Measurements from ENCODE around the gene POMT2.

POMT2 gene, protein sequence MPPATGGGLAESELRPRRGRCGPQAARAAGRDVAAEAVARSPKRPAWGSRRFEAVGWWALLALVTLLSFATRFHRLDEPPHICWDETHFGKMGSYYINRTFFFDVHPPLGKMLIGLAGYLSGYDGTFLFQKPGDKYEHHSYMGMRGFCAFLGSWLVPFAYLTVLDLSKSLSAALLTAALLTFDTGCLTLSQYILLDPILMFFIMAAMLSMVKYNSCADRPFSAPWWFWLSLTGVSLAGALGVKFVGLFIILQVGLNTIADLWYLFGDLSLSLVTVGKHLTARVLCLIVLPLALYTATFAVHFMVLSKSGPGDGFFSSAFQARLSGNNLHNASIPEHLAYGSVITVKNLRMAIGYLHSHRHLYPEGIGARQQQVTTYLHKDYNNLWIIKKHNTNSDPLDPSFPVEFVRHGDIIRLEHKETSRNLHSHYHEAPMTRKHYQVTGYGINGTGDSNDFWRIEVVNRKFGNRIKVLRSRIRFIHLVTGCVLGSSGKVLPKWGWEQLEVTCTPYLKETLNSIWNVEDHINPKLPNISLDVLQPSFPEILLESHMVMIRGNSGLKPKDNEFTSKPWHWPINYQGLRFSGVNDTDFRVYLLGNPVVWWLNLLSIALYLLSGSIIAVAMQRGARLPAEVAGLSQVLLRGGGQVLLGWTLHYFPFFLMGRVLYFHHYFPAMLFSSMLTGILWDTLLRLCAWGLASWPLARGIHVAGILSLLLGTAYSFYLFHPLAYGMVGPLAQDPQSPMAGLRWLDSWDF

DNA sequence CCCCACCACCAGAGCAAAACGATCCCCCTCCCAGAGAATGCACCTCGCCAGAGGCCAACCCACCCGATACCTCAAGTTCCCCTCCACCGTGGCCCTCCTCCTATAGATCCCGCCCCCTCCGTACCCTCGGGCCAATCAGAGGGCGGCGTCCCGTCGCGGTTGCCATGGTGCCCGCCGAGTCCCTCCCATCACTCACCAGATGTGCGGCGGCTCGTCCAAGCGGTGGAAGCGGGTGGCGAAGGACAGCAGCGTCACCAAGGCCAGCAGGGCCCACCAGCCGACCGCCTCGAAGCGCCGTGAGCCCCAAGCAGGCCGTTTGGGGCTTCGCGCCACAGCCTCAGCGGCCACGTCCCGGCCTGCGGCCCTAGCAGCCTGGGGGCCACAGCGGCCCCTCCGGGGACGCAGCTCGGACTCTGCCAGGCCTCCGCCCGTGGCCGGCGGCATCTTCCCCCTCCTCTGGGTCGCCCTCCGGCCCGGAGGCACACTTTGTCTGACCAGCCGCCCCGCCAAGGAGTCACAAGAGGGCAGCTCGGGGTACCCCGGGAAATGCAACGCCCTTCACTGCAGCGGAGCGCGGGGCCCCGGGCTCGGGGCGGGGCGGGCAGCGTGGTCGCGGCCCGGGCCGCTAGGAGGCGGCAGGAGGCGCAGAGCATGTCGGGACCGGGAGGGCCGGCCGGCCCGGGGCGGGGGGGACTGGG lies at the start of gene POMT2:
Gene POMT2, minus strand, starts transcription at position 646 of the 698 bp plus-strand sequence. Its CDS starts 202 bp downstream, at position 444.
- peaks cover 27% of the 10 kb centered on the region for H3K4me1 ChIP-seq (ENCODE audit: control insufficient read depth, insufficient read depth, low read length)
- H3K4me3 ChIP-seq (ENCODE audit: low read length in 2 of 2) = peak within 1 kb of the TSS; percentile 80 to 95

DNA sequence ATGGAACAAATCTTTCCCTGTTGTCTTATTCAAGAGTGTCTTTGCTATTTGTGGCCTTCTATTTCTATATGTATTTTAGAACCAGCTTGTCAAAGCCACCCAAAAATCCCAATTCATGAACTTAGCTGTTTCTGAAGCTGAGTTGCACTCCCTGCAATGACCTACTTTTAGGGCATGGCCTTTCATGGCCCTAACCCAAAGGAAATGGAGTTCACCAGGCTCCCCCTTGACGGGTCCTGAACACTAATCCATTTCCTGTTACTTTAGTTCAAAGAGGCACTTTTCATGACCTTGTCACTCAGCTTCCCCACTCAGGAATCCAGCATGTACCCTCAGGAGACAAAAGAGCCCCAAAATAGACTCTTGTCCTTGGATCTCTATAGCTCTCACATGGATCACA lies 48.6 kb upstream of the POMT2 start:
- Histone ChIP-seq H3K27me3 (ENCODE audit: control insufficient read depth in 1 of 2, insufficient read depth in 2 of 2, low read length in 2 of 2) (no peaks in the 10 kb centered on the region), H3K9me3 (ENCODE audit: control insufficient read depth in 2 of 2, low read length in 2 of 2) (no peaks in the 10 kb centered on the region), H3K36me3 (ENCODE audit: control insufficient read depth in 2 of 2, insufficient read depth in 2 of 2, low read length in 2 of 2) (no peaks in the 10 kb centered on the region), H3K4me3 (ENCODE audit: low read length in 2 of 2) (no peak overlapping the region), H3K27ac (ENCODE audit: low read length) (no peak overlapping the region), H3K4me1 (ENCODE audit: control insufficient read depth, insufficient read depth, low read length) (no peaks in the 10 kb centered on the region), H3K9ac (ENCODE audit: low read length in 2 of 2) (no peak overlapping the region)

More for the DNA sequence above, at the start of gene POMT2:
- no peaks in the 10 kb centered on the region for H3K36me3 ChIP-seq (ENCODE audit: control insufficient read depth in 2 of 2, insufficient read depth in 2 of 2, low read length in 2 of 2)
- no peaks in the 10 kb centered on the region for H3K27me3 ChIP-seq (ENCODE audit: control insufficient read depth in 1 of 2, insufficient read depth in 2 of 2, low read length in 2 of 2)
- H3K9me3 ChIP-seq (ENCODE audit: control insufficient read depth in 2 of 2, low read length in 2 of 2) = no peaks in the 10 kb centered on the region
- peak within 1 kb of the TSS; percentile 95 for H3K27ac ChIP-seq (ENCODE audit: low read length)
- H3K9ac ChIP-seq (ENCODE audit: low read length in 2 of 2) = peak within 1 kb of the TSS; percentile 76 to 87

DNA sequence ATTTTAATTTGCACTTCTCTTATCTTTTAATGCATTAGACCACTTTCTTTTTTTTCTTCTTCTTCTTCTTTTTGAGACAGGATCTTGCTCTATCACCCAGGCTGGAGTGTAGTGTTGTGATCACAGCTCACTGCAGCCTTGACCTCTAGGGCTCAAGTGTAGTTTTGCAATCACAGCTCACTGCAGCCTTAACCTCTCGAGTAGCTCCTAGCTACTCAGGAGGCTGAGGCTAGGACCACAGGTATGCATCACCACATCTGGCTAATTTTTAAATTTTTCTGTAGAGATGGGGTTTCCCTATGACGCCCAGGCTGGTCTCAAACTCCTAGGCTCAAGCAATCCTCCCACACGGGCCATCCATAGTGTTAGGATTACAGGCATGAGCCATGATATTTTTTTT lies 43.5 kb upstream of the POMT2 start:
- Histone ChIP-seq H3K4me3 (ENCODE audit: low read length in 2 of 2) (no peak overlapping the region), H3K4me1 (ENCODE audit: control insufficient read depth, insufficient read depth, low read length) (no peaks in the 10 kb centered on the region), H3K27ac (ENCODE audit: low read length) (no peak overlapping the region), H3K9ac (ENCODE audit: low read length in 2 of 2) (no peak overlapping the region), H3K9me3 (ENCODE audit: control insufficient read depth in 2 of 2, low read length in 2 of 2) (no peaks in the 10 kb centered on the region), H3K36me3 (ENCODE audit: control insufficient read depth in 2 of 2, insufficient read depth in 2 of 2, low read length in 2 of 2) (no peaks in the 10 kb centered on the region), H3K27me3 (ENCODE audit: control insufficient read depth in 1 of 2, insufficient read depth in 2 of 2, low read length in 2 of 2) (no peaks in the 10 kb centered on the region)

DNA sequence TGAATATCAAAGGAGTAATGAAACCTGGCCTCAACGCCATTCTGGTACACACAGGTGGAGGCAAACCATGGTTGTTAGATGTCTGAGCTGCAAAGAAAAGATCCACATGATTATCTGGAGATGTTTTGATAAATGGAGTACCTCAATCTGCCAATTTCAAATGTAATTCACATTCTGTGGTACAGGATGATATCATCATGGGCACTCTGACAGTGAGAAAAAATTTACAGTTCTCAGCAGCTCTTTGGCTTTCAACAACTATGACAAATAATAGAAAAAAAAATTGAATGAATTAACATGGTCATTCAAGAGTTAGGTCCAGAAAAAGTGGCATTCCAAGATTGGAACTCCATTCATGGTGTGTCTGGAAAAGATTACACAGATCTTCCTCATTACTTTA lies 38.9 kb upstream of the POMT2 start:
- Histone ChIP-seq H3K27ac (ENCODE audit: low read length) (no peak overlapping the region), H3K9me3 (ENCODE audit: control insufficient read depth in 2 of 2, low read length in 2 of 2) (no peaks in the 10 kb centered on the region), H3K36me3 (ENCODE audit: control insufficient read depth in 2 of 2, insufficient read depth in 2 of 2, low read length in 2 of 2) (no peaks in the 10 kb centered on the region), H3K27me3 (ENCODE audit: control insufficient read depth in 1 of 2, insufficient read depth in 2 of 2, low read length in 2 of 2) (no peaks in the 10 kb centered on the region), H3K4me1 (ENCODE audit: control insufficient read depth, insufficient read depth, low read length) (no peaks in the 10 kb centered on the region), H3K9ac (ENCODE audit: low read length in 2 of 2) (no peak overlapping the region), H3K4me3 (ENCODE audit: low read length in 2 of 2) (no peak overlapping the region)

DNA sequence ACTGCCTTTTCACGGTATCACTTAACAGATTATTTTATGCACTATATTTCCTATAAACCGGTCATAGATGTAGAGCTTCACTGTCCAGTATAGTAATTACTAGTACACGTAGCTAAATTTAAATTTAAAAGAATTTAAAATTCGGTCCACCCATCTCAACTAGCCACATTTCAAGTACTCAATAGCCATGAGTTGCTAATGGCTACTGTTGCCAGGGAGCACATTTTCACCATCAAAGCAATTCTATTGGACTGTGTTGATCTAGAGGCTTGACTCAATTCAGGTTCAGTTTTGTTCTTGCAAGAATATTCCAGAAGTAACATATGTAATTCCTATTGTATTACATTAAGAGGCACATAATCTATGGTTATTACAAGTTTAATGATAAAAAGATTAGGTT lies 36.2 kb upstream of the POMT2 start:
- no peak overlapping the region for H3K9ac ChIP-seq (ENCODE audit: low read length in 2 of 2)
- H3K27ac ChIP-seq (ENCODE audit: low read length) = no peak overlapping the region
- no peaks in the 10 kb centered on the region for H3K9me3 ChIP-seq (ENCODE audit: control insufficient read depth in 2 of 2, low read length in 2 of 2)
- H3K4me1 ChIP-seq (ENCODE audit: control insufficient read depth, insufficient read depth, low read length) = no peaks in the 10 kb centered on the region
- no peaks in the 10 kb centered on the region for H3K36me3 ChIP-seq (ENCODE audit: control insufficient read depth in 2 of 2, insufficient read depth in 2 of 2, low read length in 2 of 2)
- H3K27me3 ChIP-seq (ENCODE audit: control insufficient read depth in 1 of 2, insufficient read depth in 2 of 2, low read length in 2 of 2) = no peaks in the 10 kb centered on the region
- H3K4me3 ChIP-seq (ENCODE audit: low read length in 2 of 2) = no peak overlapping the region

DNA sequence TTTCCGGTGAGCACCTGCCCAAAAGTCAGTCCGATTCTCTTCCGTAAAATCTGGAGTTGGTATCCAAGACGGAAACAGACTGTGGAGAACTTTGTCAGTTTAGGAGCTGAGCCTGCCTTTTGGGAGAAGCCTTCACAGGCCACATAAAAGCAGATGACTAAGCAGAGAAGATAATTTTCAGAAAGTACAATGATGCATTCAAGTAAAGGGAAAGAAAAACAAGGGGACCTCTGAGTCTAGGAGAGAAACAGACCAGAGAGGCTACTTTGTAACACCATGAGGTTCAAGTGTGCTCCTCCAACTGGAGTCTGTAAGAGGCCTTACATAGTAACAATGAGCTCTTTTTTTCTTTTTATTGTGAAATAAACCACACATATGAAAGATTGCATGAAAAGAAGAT lies 35.1 kb upstream of the POMT2 start:
- no peak overlapping the region for H3K9ac ChIP-seq (ENCODE audit: low read length in 2 of 2)
- H3K4me3 ChIP-seq (ENCODE audit: low read length in 2 of 2) = no peak overlapping the region
- H3K9me3 ChIP-seq (ENCODE audit: control insufficient read depth in 2 of 2, low read length in 2 of 2) = no peaks in the 10 kb centered on the region
- H3K4me1 ChIP-seq (ENCODE audit: control insufficient read depth, insufficient read depth, low read length) = no peaks in the 10 kb centered on the region
- no peaks in the 10 kb centered on the region for H3K36me3 ChIP-seq (ENCODE audit: control insufficient read depth in 2 of 2, insufficient read depth in 2 of 2, low read length in 2 of 2)
- H3K27me3 ChIP-seq (ENCODE audit: control insufficient read depth in 1 of 2, insufficient read depth in 2 of 2, low read length in 2 of 2) = no peaks in the 10 kb centered on the region
- no peak overlapping the region for H3K27ac ChIP-seq (ENCODE audit: low read length)

DNA sequence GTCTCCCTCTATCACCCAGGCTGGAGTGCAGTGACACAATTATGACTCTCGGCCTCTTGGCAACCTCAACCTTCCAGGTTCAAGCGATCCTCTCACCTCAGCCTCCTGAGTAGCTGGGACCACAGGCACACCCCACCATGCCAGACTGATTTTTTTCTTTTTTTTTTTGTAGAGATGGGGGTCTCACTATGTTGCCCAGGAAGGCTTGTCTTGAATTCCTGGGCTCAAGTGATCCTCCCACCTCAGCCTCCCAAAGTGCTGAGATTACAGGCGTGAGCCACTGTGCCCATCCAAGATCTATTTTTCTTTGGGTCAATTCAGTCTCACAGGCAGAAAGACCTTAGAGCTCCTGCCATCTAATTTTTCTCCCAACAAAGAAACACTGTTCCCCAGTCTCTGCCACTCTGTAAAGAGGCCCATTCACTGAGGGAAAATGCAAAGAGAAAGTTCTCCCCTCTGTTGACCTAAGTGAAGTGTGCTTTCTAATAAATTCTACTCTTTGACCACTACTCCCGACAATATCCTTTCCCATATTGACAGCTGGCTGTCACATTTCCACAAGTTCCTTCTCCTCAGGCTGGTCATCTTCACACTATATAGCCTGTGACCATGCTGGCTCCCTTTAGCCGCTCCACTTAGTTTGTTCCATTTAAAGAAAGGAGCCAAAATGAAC lies 32.9 kb upstream of the POMT2 start:
- Histone ChIP-seq H3K4me3 (ENCODE audit: low read length in 2 of 2) (no peak overlapping the region), H3K9me3 (ENCODE audit: control insufficient read depth in 2 of 2, low read length in 2 of 2) (no peaks in the 10 kb centered on the region), H3K27me3 (ENCODE audit: control insufficient read depth in 1 of 2, insufficient read depth in 2 of 2, low read length in 2 of 2) (no peaks in the 10 kb centered on the region), H3K9ac (ENCODE audit: low read length in 2 of 2) (no peak overlapping the region), H3K27ac (ENCODE audit: low read length) (no peak overlapping the region), H3K36me3 (ENCODE audit: control insufficient read depth in 2 of 2, insufficient read depth in 2 of 2, low read length in 2 of 2) (peaks cover 4 to 7% of the 10 kb centered on the region in 2 donors), H3K4me1 (ENCODE audit: control insufficient read depth, insufficient read depth, low read length) (no peaks in the 10 kb centered on the region)

DNA sequence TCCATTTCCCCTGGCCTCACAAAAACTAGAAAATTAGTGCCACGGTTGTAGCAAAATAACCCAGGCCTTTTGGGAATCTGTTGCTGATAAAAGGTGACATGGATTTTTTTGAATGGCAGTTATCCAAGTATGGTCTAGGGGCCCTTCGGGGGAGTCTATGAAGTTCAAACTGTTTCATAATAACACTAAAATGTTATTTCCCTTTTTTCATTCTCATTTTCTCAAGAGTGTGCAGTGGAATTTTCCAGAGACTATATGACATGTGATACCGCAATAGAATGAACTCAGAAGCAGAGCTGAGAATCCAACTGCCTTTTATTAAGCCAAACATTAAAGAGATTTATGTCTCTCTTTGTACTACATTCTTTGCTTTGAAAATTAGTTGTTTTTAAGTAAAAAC lies 27.1 kb upstream of the POMT2 start:
- H3K9me3 ChIP-seq (ENCODE audit: control insufficient read depth in 2 of 2, low read length in 2 of 2) = no peaks in the 10 kb centered on the region
- H3K4me3 ChIP-seq (ENCODE audit: low read length in 2 of 2) = no peak overlapping the region
- H3K9ac ChIP-seq (ENCODE audit: low read length in 2 of 2) = no peak overlapping the region
- no peaks in the 10 kb centered on the region for H3K27me3 ChIP-seq (ENCODE audit: control insufficient read depth in 1 of 2, insufficient read depth in 2 of 2, low read length in 2 of 2)
- H3K4me1 ChIP-seq (ENCODE audit: control insufficient read depth, insufficient read depth, low read length) = no peaks in the 10 kb centered on the region
- H3K36me3 ChIP-seq (ENCODE audit: control insufficient read depth in 2 of 2, insufficient read depth in 2 of 2, low read length in 2 of 2) = peaks cover 7 to 21% of the 10 kb centered on the region in 2 donors
- no peak overlapping the region for H3K27ac ChIP-seq (ENCODE audit: low read length)

DNA sequence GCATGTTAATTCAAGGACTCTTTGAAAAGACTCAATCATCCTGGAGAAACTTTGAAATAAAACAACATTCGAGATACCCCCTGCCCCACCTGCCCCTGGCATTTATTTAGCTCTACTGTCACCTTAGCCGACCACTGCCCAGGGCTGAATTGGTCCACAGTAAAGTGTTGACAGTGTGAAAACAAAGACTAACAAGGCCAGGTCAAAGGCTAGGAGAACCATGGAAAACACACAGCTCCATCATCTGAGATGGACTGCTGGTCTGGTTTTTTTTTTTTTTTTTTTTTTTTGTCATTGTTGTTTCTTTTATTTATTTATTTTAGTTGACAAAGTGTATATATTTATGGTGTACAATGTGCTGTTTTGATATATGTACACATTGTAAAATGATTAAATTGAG lies 25.8 kb upstream of the POMT2 start:
- Histone ChIP-seq H3K9me3 (ENCODE audit: control insufficient read depth in 2 of 2, low read length in 2 of 2) (no peaks in the 10 kb centered on the region), H3K9ac (ENCODE audit: low read length in 2 of 2) (no peak overlapping the region)

DNA sequence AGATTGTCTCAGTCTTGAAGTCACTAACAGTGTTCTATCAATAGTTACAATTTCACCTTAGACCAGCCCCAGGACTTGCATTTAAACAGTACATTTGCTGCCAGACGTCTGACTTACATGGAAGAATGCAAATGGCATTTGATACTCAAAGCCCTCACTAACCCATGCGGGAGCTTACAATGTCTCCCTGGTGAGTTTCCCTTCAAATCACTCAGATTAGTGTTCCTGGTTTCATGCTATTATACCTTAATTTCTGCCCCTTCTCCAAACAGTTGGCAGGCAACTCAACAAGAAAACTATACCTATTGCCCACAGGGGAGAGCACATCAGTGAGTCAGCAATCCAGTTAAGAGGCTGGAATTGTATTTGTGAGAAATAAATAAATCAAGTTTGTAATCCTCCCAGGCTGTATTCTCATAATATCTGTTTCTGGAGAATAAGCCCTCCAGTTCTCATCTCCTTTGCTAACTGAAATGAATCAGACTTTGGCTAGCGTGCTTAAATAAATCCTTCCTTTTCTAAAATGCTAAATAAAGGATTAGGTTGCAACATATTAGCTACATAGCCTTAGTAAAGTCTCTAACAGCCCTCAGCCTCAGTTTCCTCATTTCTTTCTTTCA lies 23.8 kb upstream of the POMT2 start:
- H3K27ac ChIP-seq (ENCODE audit: low read length) = no peak overlapping the region
- peaks cover 8 to 30% of the 10 kb centered on the region in 2 donors for H3K36me3 ChIP-seq (ENCODE audit: control insufficient read depth in 2 of 2, insufficient read depth in 2 of 2, low read length in 2 of 2)
- no peak overlapping the region for H3K9ac ChIP-seq (ENCODE audit: low read length in 2 of 2)
- H3K27me3 ChIP-seq (ENCODE audit: control insufficient read depth in 1 of 2, insufficient read depth in 2 of 2, low read length in 2 of 2) = no peaks in the 10 kb centered on the region
- H3K9me3 ChIP-seq (ENCODE audit: control insufficient read depth in 2 of 2, low read length in 2 of 2) = no peaks in the 10 kb centered on the region
- no peak overlapping the region for H3K4me3 ChIP-seq (ENCODE audit: low read length in 2 of 2)
- no peaks in the 10 kb centered on the region for H3K4me1 ChIP-seq (ENCODE audit: control insufficient read depth, insufficient read depth, low read length)

More for the DNA sequence above, 25.8 kb upstream of the POMT2 start:
- Histone ChIP-seq H3K27ac (ENCODE audit: low read length) (no peak overlapping the region), H3K36me3 (ENCODE audit: control insufficient read depth in 2 of 2, insufficient read depth in 2 of 2, low read length in 2 of 2) (peaks cover 7 to 28% of the 10 kb centered on the region in 2 donors), H3K4me1 (ENCODE audit: control insufficient read depth, insufficient read depth, low read length) (no peaks in the 10 kb centered on the region), H3K4me3 (ENCODE audit: low read length in 2 of 2) (no peak overlapping the region), H3K27me3 (ENCODE audit: control insufficient read depth in 1 of 2, insufficient read depth in 2 of 2, low read length in 2 of 2) (no peaks in the 10 kb centered on the region)

All from stomach smooth muscle (tissue), 2 donors.